Stimulated activated CD8-positive, alpha-beta memory T cell treated with anti-CD3 and anti-CD28 coated beads, Interleukin-4, amount 100 ng/mL, for 4 hours (primary cell): Measurements from ENCODE around the gene UHRF1.
A peak's percentile ranks its signal among the peaks of the same experiment; 100 is the strongest.
"Not testable (repeated sequence)": the region's sequence is repeated elsewhere in the genome, so short reads cannot be mapped to it uniquely, and the experiment has no call there.

Source experiments
- DNase-seq, 2 donors: peaks; one replicate each; pipeline ENCODE4 v3.0.0-alpha.2; 2020; ENCODE audit warnings: low read depth in 2 of 2, low spot score in 1 of 2

Gene UHRF1

DNA sequence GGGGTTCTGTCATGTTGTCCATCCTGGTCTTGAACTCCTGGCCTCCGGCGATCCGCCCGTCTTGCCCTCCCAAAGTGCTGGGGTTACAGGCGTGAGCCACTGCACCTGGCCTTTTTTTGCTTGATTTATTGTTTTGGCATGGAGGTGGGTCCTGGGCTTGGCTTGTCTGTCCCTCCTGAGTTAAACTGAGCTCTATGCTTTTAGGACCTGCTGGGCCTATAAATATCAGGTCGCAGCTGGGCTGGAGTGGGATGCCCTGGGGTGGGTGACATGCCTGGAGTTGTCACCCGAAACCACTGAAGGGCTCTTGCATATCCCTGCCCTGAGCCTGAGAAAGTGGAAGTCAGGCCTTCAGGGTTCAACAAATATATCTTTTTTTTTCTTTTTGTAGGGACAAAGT lies 12.2 kb upstream of the UHRF1 start:
- no peak for DNase-seq

DNA sequence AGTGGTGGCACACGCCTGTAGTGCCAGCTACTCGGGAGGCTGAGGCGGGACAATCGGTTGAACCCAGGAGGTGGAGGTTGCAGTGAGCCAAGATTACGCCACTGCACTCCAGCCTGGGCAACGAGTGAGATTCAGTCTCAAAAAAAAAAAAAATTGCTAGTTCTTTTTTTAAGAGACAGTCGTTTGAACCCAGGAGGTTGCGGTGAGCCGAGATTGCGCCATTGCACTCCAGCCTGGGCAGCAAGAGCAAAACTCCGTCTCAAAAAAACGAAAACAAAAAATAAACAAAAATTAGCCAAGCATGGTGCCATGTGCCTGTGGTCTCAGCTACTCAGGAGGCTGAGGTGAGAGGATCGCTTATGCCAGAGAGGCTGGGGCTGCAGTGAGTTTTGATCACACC lies 8.4 kb upstream of the UHRF1 start:
- DNase-seq: not testable (repeated sequence)

DNA sequence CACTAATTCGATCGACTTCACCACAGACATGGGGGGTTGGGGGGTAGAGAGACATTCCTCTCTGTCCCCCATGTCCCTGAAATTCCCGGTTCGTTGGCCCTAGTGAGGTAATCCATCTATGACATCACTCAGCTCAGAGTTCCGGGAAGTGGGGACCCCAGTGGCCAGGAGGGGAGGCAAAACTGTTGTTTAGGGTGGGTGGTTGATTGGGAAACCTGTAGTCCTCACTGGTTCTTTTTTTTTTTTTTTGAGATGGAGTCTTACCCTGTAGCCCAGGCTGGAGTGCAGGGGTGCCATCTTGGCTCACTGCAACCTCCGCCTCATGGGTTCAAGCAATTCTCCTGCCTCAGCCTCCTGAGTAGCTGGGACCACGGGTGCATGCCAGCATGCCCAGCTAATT lies 6.5 kb upstream of the UHRF1 start, which contains the start of gene ARRDC5:
Gene ARRDC5 (minus strand): TSS at position 101 of the 400 bp plus-strand sequence. CDS start 71 bp downstream, at position 30.
- no peak for DNase-seq

DNA sequence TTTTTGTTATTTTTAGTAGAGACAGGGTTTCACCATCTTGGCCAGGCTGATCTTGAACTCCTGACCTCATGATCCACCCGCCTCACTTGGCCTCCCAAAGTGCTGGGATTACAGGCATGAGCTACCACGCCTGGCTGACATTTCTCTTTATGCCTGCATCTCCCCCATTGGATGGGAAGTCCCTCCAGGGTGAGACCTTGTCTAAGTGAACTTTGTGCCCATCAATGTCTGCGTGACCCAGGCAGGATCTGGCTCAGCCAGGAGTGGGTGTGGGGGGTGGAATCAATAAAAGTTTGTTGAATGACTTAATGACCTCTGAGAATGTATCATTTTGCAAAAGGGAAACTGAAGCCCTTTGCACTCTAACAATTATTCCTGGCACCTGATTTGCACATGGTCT lies 4.8 kb upstream of the UHRF1 start:
- DNase-seq: no peak

DNA sequence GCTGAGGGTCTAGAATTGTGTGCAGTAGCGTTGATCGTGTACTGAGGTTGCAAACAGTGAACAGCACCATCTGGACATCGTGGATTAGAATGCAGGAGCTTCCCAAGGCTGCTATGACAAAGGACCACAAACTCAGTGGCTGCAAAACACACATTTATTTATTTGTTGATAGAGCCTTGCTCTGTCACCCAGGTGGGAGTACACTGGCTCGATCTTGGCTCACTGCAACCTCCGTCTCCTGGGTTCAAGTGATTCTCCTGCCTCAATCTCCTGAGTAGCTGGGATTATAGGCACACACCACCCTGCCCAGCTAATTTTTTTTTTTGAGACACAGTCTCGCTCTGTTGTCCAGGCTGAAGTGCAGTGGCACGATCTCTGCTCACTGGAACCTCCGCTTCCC lies 2.3 kb upstream of the UHRF1 start:
- DNase-seq: no peak

DNA sequence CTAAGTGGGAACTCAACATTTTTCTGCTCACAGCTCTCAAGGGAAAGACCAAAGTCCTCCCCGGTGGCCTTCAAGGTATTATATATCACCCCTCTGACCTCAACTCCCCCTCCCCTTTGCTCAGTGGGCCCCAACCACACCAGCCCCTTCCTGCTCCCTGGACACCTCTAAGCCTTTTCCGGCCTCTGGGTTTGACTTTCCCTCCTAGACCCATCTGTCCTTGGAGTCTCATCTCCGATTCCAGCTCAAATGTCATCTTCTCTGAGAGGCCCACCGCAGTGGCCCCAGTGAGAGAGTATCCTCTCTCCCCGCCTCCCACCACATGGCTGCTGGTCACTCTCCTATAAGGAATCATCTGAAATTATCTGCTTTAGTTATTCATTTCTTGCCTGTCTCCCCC lies 941 bp upstream of the UHRF1 start:
- DNase-seq: no peak

DNA sequence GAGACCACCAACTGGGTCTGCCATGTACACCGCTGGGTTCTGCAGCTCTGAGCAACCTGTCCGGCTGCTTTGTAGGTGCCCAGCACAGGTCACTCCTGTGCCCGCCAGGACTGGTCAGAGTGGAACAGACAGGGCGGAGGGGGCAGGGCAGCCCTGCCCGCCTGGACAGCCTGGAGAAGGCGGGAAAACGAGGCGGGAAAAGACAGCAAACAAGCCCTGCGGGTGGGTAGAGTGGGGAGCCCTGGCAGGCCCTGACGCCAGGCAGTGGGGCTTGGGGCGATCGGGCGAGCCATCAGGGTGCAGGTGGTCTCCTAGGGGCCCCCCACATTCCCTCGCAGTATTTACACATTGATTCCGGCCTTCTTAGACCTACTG lies 533 bp upstream of the UHRF1 start:
- DNase-seq: no peak

DNA sequence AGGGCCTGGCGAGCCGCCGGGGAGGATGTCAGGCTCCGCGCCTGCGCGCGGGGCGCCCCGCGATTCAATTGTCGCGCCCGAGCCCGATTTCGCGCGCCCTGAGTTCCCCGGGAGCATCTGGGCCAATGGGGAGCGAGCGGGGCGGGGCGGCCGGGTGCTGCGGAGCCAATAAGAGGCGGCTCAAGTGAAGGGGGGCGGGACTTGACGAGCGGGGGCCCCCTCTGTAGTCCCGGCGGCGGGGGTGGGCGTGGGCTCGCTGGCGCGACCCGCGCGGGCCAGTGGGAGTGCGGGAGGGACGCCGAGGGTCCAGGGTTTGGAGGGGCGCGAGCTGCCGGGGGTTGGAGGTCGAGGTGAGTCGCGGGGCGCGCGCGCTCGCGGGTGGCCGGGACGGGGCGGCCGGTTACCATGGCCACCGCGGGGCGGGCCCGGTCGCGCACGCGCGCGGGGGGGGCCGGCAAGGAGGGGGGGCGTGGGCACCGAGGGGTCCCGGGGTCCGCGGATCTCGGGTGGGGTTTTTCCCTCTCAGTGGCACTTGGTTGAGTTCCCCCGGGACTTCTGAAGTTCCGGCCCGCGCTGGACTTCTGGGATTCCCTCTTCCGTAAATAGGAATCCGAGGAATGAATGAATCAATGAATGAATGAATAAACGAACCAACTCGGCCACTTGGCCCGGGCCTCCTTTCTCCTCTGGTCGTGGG lies 744 bp downstream of the UHRF1 start:
- peak; percentile 80 to 89 for DNase-seq

DNA sequence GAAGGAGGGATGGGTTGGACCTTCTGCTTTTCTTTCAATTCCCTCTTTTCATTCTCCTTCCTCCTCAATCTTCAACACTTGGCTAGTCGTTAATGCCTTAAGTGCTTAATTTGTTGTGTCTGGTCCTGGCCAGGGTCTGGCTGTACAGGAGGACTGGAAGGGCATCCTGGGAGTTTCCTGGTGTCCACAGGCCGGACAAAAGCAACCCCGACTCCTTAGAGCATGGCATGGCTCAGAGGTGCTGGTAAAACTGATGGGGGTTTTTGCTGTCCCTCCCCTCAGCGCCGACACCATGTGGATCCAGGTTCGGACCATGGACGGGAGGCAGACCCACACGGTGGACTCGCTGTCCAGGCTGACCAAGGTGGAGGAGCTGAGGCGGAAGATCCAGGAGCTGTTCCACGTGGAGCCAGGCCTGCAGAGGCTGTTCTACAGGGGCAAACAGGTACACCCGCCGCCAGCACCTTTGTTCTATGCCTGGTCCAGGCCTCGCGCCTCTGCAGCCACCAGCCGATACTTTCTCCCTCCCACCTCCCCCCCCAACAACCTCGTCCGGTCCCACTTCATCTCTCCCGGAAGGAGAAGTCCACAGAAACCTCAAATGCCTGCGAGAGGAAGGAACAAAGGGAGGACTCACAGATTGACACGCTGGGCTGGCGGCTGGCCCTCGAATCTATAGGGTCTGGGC lies 1.4 kb downstream of the UHRF1 start:
- DNase-seq: no peak

DNA sequence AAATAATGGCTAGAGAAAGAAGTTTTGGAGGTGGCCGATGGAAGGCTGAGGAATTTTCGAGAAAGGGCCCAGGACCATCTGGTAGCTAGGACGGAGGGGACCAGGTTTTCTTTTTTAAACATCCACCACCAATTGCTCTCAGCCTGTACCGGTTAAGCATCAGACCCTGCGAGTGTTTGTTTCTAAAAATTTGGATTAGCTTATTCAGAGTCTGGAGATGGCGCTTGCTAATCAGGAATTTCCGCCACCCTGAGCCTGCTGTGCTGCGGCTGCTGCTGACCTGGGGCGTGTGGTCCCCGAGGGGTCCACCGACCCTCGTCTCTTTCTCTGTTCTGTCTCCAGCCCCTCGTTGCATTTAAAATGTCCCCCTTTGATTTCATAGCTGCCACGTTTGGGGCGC lies 2.0 kb downstream of the UHRF1 start:
- no peak for DNase-seq

DNA sequence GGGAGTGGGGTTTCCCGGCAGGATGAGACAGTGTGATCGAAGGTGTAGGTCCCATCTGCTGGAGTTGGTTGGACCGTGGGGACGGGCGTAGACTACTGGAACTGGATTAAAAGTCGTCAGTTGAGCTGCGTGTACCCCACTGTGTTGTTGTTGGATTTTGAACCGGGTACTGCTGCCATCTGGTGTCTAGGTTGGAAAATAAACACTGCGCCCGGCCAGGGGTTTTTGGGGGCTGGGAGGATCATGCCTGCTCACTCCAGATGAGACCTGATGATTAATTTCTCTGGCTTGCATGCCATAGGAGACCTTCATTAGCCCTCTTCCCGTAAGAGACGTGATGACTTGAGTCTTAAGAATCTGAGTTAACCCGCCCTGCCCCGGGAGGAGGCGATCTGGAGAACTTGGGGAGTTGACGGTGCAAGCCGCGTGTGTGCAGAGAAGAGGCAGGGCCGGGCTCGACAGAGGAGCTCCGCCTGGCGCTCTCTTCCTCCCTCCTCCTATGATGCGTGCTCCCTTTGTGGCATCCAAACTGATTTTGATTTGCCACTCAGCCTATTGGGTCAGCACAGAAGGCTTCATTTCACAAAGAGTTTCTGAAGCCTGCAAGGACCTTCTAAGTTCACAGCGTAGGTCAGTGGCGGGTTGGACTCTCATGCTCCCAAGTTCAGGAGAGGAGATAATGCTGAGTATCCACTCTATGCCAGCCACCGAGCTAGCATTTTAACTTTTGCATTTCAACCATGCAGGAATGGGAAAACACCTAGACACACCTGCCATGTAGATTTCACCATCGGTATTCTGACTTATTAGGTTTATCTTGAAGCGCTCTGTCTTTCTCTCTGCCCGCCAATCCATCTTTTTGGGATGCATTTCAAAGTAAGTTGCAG lies 2.7 kb downstream of the UHRF1 start:
- DNase-seq: peak; percentile 36 to 43

DNA sequence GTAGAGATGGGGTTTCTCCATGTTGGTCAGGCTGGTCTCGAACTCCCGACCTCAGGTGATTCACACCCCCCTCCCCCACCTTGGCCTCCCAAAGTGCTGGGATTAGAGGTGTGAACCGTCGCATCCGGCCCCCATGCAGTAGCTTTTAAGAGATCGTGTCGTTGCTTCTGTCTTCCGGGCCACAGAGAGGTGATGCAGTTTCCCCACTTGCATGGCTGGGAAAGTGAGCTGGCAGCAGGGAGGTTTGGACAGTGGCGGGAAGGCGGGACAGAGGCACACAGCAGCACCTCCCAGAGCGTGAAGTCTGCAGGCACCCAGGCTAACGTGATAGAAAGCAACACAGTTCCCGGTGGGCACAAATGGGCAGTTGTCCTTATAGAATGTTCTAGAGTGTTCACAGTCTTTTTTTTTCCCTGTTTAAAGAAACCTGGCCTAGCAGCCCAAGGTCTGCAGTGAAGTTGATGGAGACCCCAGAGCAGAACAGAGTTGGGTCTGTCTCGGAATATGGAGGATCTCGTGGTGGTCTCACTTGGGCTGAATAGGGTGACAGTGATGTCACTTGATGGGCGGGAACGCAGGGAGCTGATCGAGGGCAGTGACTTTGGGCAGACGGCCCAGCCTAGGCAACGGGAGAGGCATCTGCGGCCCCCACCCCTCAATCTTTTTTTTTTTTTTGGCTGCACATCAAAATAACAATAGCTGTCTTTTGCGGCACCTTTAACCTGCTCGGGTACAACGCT lies 4.9 kb downstream of the UHRF1 start:
- DNase-seq: no peak

DNA sequence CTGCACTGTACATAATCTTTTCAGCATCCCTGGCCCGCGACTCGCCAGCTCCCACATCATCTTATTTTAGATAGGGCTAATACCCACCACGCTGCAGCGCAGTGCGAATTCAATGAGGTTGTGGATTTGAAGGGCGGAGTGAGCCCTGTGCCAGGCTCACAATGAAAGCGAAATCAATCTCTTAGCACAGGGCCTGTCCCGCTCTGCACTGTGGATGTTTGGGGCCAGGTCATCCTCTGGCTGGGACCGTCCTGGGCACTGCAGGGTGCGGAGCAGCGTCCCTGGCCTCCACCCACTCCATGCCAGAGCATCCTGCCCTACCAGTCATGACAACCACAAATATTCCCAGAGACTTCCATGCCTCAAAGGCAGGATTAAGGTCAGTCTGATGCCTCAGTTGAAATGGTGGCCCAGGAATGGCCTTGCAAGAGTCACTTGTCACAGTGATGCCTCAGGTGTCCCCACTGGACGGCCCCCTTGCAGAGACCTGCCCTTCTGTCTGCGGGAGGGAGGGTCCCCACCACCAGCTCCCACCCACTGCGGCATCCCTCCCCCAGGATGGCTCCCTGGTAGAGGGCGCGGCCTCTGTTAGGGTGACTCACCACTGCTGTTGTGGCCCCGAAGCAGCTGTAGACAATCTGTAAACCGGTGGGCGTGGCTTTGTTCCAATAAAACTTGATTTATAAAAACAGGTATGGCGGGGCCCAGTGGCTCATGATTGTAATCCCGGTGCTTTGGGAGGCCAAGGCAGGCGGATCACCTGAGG lies 5.6 kb downstream of the UHRF1 start:
- peak; percentile 64 to 70 for DNase-seq

DNA sequence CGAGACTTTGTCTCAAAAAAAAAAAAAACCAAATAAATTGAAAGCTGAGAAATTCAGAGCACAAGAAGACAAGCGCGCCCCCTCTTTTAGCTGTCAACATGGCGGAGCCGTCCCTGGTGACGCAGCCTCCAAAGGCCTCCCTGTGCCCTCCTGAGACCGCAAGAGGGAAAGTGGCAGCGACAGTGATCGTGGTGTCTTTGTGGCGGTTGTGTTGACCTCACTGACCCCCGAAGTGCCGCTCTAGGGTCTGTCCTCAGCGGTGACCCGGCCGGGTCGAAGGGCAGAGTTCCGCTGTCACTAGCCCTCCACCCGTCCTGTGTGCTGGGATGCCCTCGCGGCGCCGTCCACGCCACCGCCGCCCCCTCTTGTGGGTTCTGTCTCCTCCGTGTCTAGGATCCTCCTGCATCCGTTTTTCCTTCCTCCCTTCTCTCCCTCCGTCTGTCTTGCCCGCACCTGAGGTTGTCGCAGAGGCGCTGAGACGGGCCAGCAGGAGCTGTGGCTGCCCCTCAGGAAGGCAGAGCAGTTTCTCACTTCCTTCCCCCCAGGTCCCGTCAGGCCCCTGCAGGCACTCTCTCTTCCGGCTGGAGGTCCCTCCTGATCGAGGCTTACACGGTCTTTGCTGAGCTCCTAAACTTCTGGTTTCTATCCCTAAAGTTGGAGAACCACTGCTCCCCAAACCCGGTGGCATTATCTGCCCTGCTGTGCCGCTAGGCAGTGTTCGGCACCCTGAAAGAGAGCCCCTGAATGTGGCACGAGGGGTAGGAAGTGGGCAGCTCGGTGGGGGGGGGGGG lies 7.2 kb downstream of the UHRF1 start:
- DNase-seq: no peak

DNA sequence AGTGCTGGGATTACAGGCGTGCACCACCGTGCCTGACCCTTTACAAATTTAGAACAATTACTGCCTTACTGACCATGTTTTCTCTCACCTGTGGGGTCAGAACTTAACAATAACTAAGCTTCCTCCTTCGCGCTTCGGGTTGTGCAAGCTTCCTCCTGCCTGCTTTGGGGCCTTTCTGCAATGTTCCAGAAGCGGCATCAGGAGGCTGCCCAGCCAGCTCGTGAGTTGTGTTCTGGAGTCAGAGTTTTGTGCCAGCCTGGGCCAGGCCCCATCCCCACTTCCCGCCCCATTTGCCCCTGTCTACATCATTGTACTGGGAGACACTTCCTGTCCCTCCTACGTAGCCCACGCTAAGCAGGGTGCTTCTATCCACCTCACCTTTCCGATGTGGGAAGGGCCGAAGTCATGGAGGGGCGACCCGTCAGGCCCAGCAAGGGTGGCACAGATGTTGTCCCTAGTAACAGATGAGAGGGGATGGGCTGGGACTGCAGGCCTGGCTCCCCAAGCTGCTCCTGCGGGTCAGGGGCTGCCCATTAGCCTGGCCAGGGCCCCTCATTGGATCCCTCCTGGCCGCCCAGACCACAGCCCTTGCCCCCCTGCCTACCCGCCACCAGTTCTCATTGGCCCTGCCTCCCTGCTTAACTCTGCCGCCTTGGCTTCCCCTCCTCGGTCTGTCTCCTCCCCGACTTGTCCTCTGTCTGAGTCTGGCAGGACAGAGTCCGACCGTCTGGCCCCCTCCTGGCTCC lies 13.4 kb downstream of the UHRF1 start:
- no peak for DNase-seq

DNA sequence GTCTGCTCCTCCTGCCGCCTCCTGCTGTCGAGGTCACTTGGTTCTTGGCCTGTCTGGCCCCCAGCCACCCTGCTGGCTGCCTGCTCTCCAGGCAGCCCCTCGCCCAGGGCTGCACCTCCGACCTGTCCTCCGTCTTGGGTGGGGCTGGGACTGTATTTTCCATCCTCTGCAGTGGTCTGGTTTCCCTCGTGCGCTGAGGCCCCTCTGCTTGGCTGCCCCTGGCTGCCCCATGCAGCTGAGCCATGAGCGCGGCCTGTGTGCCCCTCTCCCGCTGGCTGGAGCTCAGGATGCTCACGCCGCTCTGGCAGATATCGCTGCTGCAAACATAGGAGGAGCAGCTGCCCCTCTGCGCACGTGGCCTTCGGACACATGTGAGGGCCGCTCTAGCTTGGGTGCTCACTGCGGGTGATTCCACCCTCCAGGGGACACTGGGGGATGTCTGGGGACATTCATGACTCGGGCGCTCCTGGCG lies 14.0 kb downstream of the UHRF1 start:
- no peak for DNase-seq

DNA sequence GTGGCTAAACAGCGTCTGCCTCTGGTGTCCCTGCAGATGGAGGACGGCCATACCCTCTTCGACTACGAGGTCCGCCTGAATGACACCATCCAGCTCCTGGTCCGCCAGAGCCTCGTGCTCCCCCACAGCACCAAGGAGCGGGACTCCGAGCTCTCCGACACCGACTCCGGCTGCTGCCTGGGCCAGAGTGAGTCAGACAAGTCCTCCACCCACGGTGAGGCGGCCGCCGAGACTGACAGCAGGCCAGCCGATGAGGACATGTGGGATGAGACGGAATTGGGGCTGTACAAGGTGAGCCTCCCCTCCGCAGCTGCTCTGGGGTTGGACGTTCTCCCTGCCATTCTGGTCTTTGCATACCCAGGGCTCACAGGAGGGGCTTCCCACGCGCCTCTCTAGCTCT lies 19.9 kb downstream of the UHRF1 start:
- no peak for DNase-seq

DNA sequence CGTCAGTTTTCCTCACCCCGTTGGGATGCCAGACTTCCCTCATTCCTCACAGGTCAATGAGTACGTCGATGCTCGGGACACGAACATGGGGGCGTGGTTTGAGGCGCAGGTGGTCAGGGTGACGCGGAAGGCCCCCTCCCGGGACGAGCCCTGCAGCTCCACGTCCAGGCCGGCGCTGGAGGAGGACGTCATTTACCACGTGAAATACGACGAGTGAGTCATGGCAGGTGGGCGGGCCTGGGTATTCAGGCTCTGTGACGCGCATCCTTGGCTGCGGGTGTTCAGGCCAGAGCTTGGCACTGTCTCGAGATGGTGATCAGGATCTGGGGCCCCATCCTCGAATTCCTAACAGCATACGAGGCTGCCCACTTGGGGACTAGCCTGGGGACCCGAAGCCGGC lies 21.4 kb downstream of the UHRF1 start:
- DNase-seq: no peak

DNA sequence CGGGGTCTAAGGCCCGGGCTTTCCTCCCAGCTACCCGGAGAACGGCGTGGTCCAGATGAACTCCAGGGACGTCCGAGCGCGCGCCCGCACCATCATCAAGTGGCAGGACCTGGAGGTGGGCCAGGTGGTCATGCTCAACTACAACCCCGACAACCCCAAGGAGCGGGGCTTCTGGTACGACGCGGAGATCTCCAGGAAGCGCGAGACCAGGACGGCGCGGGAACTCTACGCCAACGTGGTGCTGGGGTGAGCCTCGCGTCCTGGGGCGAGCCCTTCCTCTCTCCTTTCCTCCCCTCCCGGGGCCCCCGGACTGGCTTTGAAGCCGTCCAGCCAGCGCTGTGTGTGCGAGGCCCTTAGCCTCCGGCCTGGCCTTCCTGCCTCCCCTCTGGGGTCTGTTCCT lies 23.4 kb downstream of the UHRF1 start:
- no peak for DNase-seq
